H1 (cell line): ENCODE results near the gene BTBD9.

Source experiments
- POLR2A ChIP-seq, 2 experiments: IDR thresholded peaks; 1 replicate in 1 of 2; 2 replicates in 1 of 2; pipeline ENCODE4 v1.6.1; 2011; ENCODE audit warnings: low read depth in 2 of 2, low read length in 2 of 2, mild to moderate bottlenecking in 2 of 2; ENCODE audit errors: control extremely low read depth in 1 of 2
- SUZ12 ChIP-seq: fragments of 200-600 bp; sonication (generic); IDR thresholded peaks from 2 replicates; pipeline ENCODE4 v1.6.1; 2012; ENCODE audit warnings: mild to moderate bottlenecking, inconsistent platforms, low read length, moderate library complexity, mixed read lengths

DNA sequence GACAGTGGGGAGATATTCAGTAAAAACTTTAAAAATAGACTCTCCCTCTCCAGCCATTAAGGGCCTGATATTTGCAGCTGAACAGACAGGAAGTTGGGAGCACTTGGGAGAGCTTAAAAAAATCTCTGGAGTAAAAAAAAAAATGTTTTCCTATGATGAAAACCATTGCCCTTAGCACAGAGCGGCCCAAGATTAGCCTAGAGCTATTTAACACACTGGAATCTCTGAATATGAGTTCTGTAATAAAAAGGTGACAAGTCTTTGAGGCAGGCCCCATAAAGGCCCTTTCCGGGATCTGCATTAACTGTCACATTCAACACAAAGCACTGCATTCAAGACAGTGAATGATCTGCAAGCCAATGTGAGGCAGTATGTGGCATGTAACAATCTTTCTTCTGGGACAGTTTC, 426.5 kb downstream of the BTBD9 start:
- TF ChIP-seq SUZ12 (no peak), POLR2A (IDR thresholded peaks at IDR 0.05; ENCODE audit: control extremely low read depth in 1 of 2, low read depth in 2 of 2, low read length in 2 of 2) (no peak)
